ENCODE data around the gene HOXC9.

DNA sequence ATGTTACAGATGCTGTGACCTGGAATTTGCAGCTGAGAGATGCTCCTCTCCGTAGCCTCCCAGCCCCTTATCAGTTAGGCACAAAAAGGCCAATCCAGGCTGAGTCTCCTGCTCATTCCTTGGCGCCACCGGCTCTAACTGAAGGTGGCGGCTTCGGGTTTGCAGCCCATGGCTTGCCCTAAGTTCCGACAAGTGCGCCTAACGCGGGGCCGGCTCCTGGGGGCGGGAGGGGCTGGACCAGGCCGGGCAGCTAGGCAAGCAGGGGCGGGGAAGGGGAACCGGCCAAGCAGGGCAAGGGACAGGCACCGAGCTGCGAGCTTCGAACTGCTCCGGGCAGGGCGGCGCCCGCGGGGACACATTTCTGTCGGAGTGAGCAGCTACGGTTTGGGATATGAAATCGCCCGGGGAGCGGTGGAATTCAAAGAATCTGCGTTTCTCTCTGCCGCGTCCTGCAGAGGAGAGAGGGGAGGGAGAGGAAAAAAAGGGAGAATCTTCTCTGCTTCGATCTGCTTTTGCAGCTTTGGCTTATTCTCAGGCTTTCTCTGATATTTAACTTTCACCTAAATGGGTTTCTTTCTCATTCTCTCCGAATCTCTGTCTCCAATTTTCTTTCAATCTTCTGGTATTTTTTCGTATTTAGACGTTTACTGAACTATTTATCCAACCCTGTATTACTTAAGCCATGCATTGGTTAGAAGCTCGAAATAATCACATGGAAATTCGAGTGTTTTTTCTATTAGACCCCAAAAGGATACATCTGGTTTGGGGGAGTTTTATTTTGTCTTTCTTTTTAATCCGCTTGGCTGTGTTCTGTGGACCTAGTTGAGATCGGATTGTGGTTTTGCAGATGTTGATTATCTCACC is 46.9 kb upstream of the HOXC9 start:
- TF ChIP-seq, protein P1, sequence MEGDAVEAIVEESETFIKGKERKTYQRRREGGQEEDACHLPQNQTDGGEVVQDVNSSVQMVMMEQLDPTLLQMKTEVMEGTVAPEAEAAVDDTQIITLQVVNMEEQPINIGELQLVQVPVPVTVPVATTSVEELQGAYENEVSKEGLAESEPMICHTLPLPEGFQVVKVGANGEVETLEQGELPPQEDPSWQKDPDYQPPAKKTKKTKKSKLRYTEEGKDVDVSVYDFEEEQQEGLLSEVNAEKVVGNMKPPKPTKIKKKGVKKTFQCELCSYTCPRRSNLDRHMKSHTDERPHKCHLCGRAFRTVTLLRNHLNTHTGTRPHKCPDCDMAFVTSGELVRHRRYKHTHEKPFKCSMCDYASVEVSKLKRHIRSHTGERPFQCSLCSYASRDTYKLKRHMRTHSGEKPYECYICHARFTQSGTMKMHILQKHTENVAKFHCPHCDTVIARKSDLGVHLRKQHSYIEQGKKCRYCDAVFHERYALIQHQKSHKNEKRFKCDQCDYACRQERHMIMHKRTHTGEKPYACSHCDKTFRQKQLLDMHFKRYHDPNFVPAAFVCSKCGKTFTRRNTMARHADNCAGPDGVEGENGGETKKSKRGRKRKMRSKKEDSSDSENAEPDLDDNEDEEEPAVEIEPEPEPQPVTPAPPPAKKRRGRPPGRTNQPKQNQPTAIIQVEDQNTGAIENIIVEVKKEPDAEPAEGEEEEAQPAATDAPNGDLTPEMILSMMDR (IDR thresholded peaks at IDR 0.05): no peak
- no peak for TF ChIP-seq POLR2A (IDR thresholded peaks at IDR 0.05)
